Ectodermal cell (in vitro differentiated cells): ENCODE results near the gene PANX2.
A peak's percentile ranks its signal among the peaks of the same experiment; 100 is the strongest.
"Not testable (repeated sequence)": the region's sequence is repeated elsewhere in the genome, so short reads cannot be mapped to it uniquely, and the experiment has no call there.

Experiments used
- H3K27ac ChIP-seq: 2 replicates; pipeline ENCODE4 v1.7.0; 2013; ENCODE audit warnings: mild to moderate bottlenecking, low read depth, low read length; ENCODE audit not compliant: insufficient read depth, poor library complexity, severe bottlenecking
- H3K27me3 ChIP-seq: 2 replicates; pipeline ENCODE4 v1.7.0; 2013; ENCODE audit warnings: mild to moderate bottlenecking, low read length; ENCODE audit not compliant: insufficient read depth, control insufficient read depth, poor library complexity, severe bottlenecking
- H3K36me3 ChIP-seq: one replicate; pipeline ENCODE4 v1.7.0; 2013; ENCODE audit warnings: low read length; ENCODE audit not compliant: control insufficient read depth, insufficient read depth
- H3K4me1 ChIP-seq: one replicate; pipeline ENCODE4 v1.7.0; 2013; ENCODE audit warnings: low read length; ENCODE audit not compliant: control insufficient read depth, insufficient read depth
- H3K4me3 ChIP-seq: 2 replicates; pipeline ENCODE4 v1.7.0; 2013; ENCODE audit warnings: low read depth, low read length, control low read depth; ENCODE audit not compliant: insufficient read depth
- H3K9me3 ChIP-seq: 2 replicates; pipeline ENCODE4 v1.7.0; 2013; ENCODE audit warnings: mild to moderate bottlenecking, low read length, moderate library complexity; ENCODE audit not compliant: control insufficient read depth
- WGBS, 2 experiments: methylation state at CpG; one replicate each; pipeline ENCODE4 v1.1.7; 2013; ENCODE audit warnings: missing lambda C conversion rate in 2 of 2; 5-methylcytosine and 5-hydroxymethylcytosine counted together

Gene PANX2

GRCh38 chr22:50199829-50200460, 29.4 kb downstream of the PANX2 start:
- H3K27me3 ChIP-seq = peaks cover 4% of the 10 kb centered on the region
- H3K36me3 ChIP-seq = peaks cover 8% of the 10 kb centered on the region
- H3K9me3 ChIP-seq = no peaks in the 10 kb centered on the region
- WGBS, 2 experiments = 7 to 9% methylated on average over 34 of the region's 34 CpGs
- H3K4me3 ChIP-seq = peak overlapping the region; percentile 67
- peaks cover 16% of the 10 kb centered on the region for H3K4me1 ChIP-seq
- H3K27ac ChIP-seq = no peak overlapping the region

- H3K27me3 ChIP-seq = peaks cover 4% of the 10 kb centered on the region
- H3K27ac ChIP-seq = no peak within 1 kb of the TSS
- 0% methylated on average over 105 of the region's 105 CpGs for WGBS, 2 experiments
- peaks cover 8% of the 10 kb centered on the region for H3K36me3 ChIP-seq
- peaks cover 16% of the 10 kb centered on the region for H3K4me1 ChIP-seq
- H3K9me3 ChIP-seq = no peaks in the 10 kb centered on the region
- H3K4me3 ChIP-seq = peak within 1 kb of the TSS; percentile 67
These were observed 30.1 kb downstream of the PANX2 start, which contains the start of gene SELENOO for GRCh38 chr22:50200461-50201190. Gene SELENOO, plus strand, starts transcription at chr22:50201011. Its CDS starts 26 bp downstream, at chr22:50201037.

GRCh38 chr22:50201191-50202129, 30.9 kb downstream of the PANX2 start:
- peaks cover 4% of the 10 kb centered on the region for H3K27me3 ChIP-seq
- H3K9me3 ChIP-seq = no peaks in the 10 kb centered on the region
- H3K4me1 ChIP-seq = peaks cover 16% of the 10 kb centered on the region
- peaks cover 5% of the 10 kb centered on the region for H3K36me3 ChIP-seq
- WGBS, 2 experiments = 4 to 5% methylated on average over 115 of the region's 115 CpGs
- H3K27ac ChIP-seq = no peak overlapping the region
- peak overlapping the region; percentile 67 for H3K4me3 ChIP-seq

- Histone ChIP-seq H3K9me3 (no peaks in the 10 kb centered on the region), H3K4me3 (peak overlapping the region; percentile 67), H3K4me1 (peaks cover 16% of the 10 kb centered on the region), H3K36me3 (peaks cover 5% of the 10 kb centered on the region), H3K27me3 (peaks cover 4% of the 10 kb centered on the region), H3K27ac (no peak overlapping the region)
- 82 to 83% methylated on average over 13 of the region's 13 CpGs for WGBS, 2 experiments
These were observed 31.7 kb downstream of the PANX2 start for GRCh38 chr22:50202130-50202666.

GRCh38 chr22:50203288-50203687, 32.8 kb downstream of the PANX2 start:
- H3K9me3 ChIP-seq = no peaks in the 10 kb centered on the region
- H3K4me3 ChIP-seq = no peak overlapping the region
- no peak overlapping the region for H3K27ac ChIP-seq
- H3K27me3 ChIP-seq = peaks cover 4% of the 10 kb centered on the region
- peaks cover 2% of the 10 kb centered on the region for H3K36me3 ChIP-seq
- 100% methylated on average over 1 of the region's 1 CpG for WGBS, 2 experiments
- H3K4me1 ChIP-seq = peaks cover 16% of the 10 kb centered on the region

GRCh38 chr22:50204571-50204970, 34.0 kb downstream of the PANX2 start:
- H3K36me3 ChIP-seq = peaks cover 2% of the 10 kb centered on the region

GRCh38 chr22:50204998-50205397, 34.5 kb downstream of the PANX2 start:
- H3K4me3 ChIP-seq, H3K27me3 ChIP-seq, H3K27ac ChIP-seq, H3K9me3 ChIP-seq, H3K36me3 ChIP-seq: not testable (repeated sequence)
- WGBS, 2 experiments = 97% methylated on average over 9 of the region's 9 CpGs
- peaks cover 13% of the 10 kb centered on the region for H3K4me1 ChIP-seq

More at GRCh38 chr22:50204571-50204970, 34.0 kb downstream of the PANX2 start:
- H3K9me3 ChIP-seq = no peaks in the 10 kb centered on the region
- H3K4me1 ChIP-seq = peaks cover 16% of the 10 kb centered on the region
- WGBS, 2 experiments = 92 to 95% methylated on average over 7 of the region's 7 CpGs
- H3K27ac ChIP-seq = no peak overlapping the region
- no peak overlapping the region for H3K4me3 ChIP-seq
- peaks cover 4% of the 10 kb centered on the region for H3K27me3 ChIP-seq

- no peak overlapping the region for H3K27ac ChIP-seq
- 95 to 96% methylated on average over 45 of the region's 45 CpGs for WGBS, 2 experiments
These were observed 35.4 kb downstream of the PANX2 start for GRCh38 chr22:50205781-50206569.

GRCh38 chr22:50206599-50206998, 36.1 kb downstream of the PANX2 start:
- 52 to 54% methylated on average over 10 of the region's 10 CpGs for WGBS, 2 experiments
- H3K36me3 ChIP-seq = peaks cover 12% of the 10 kb centered on the region
- H3K4me3 ChIP-seq = no peak overlapping the region
- peaks cover 9% of the 10 kb centered on the region for H3K4me1 ChIP-seq
- H3K27ac ChIP-seq = no peak overlapping the region
- H3K27me3 ChIP-seq = peaks cover 2% of the 10 kb centered on the region
- H3K9me3 ChIP-seq = no peaks in the 10 kb centered on the region

More at GRCh38 chr22:50205781-50206569, 35.4 kb downstream of the PANX2 start:
- Histone ChIP-seq H3K27me3 (peaks cover 4% of the 10 kb centered on the region), H3K36me3 (peaks cover 10% of the 10 kb centered on the region), H3K9me3 (no peaks in the 10 kb centered on the region), H3K4me3 (no peak overlapping the region), H3K4me1 (peaks cover 9% of the 10 kb centered on the region)
